Measurements from ENCODE around the gene VAPB.

The VAPB gene

GRCh38 chr20:58473453-58474425, 84.7 kb downstream of the VAPB start:
- no peak overlapping the region for H3K9ac ChIP-seq (ENCODE audit: low read length)
- H3K36me3 ChIP-seq (ENCODE audit: control insufficient read depth, insufficient read depth, low read length): no peaks in the 10 kb centered on the region
- H3K9me3 ChIP-seq (ENCODE audit: control insufficient read depth, insufficient read depth, low read depth, low read length): peaks cover 15% of the 10 kb centered on the region
- no peak overlapping the region for H3K4me3 ChIP-seq (ENCODE audit: low read depth, low read length)
- no peak overlapping the region for H3K27ac ChIP-seq (ENCODE audit: low read depth, low read length)
- H3K4me1 ChIP-seq (ENCODE audit: control insufficient read depth, insufficient read depth, low read length): no peaks in the 10 kb centered on the region
- no peaks in the 10 kb centered on the region for H3K27me3 ChIP-seq (ENCODE audit: control insufficient read depth, insufficient read depth, low read length)

- H3K27ac ChIP-seq (ENCODE audit: low read depth, low read length): no peak overlapping the region
- no peak overlapping the region for H3K4me3 ChIP-seq (ENCODE audit: low read depth, low read length)
- no peaks in the 10 kb centered on the region for H3K27me3 ChIP-seq (ENCODE audit: control insufficient read depth, insufficient read depth, low read length)
- no peak overlapping the region for H3K9ac ChIP-seq (ENCODE audit: low read length)
- H3K4me1 ChIP-seq (ENCODE audit: control insufficient read depth, insufficient read depth, low read length): no peaks in the 10 kb centered on the region
- H3K36me3 ChIP-seq (ENCODE audit: control insufficient read depth, insufficient read depth, low read length): no peaks in the 10 kb centered on the region
- peaks cover 17% of the 10 kb centered on the region for H3K9me3 ChIP-seq (ENCODE audit: control insufficient read depth, insufficient read depth, low read depth, low read length)
Observed at GRCh38 chr20:58475466-58475865, 86.4 kb downstream of the VAPB start.

- no peak overlapping the region for H3K27ac ChIP-seq (ENCODE audit: low read depth, low read length)
- H3K9ac ChIP-seq (ENCODE audit: low read length): no peak overlapping the region
- peaks cover 17% of the 10 kb centered on the region for H3K9me3 ChIP-seq (ENCODE audit: control insufficient read depth, insufficient read depth, low read depth, low read length)
- peaks cover 12% of the 10 kb centered on the region for H3K4me1 ChIP-seq (ENCODE audit: control insufficient read depth, insufficient read depth, low read length)
- H3K36me3 ChIP-seq (ENCODE audit: control insufficient read depth, insufficient read depth, low read length): no peaks in the 10 kb centered on the region
- H3K4me3 ChIP-seq (ENCODE audit: low read depth, low read length): no peak overlapping the region
- no peaks in the 10 kb centered on the region for H3K27me3 ChIP-seq (ENCODE audit: control insufficient read depth, insufficient read depth, low read length)
Observed at GRCh38 chr20:58478141-58478805, 89.2 kb downstream of the VAPB start.

- no peak overlapping the region for H3K9ac ChIP-seq (ENCODE audit: low read length)
- no peaks in the 10 kb centered on the region for H3K27me3 ChIP-seq (ENCODE audit: control insufficient read depth, insufficient read depth, low read length)
- H3K9me3 ChIP-seq (ENCODE audit: control insufficient read depth, insufficient read depth, low read depth, low read length): peaks cover 17% of the 10 kb centered on the region
- H3K36me3 ChIP-seq (ENCODE audit: control insufficient read depth, insufficient read depth, low read length): no peaks in the 10 kb centered on the region
- H3K27ac ChIP-seq (ENCODE audit: low read depth, low read length): no peak overlapping the region
- H3K4me3 ChIP-seq (ENCODE audit: low read depth, low read length): no peak overlapping the region
- peaks cover 12% of the 10 kb centered on the region for H3K4me1 ChIP-seq (ENCODE audit: control insufficient read depth, insufficient read depth, low read length)
Observed at GRCh38 chr20:58479726-58480440, 90.9 kb downstream of the VAPB start.

- Histone ChIP-seq H3K9me3 (ENCODE audit: control insufficient read depth, insufficient read depth, low read depth, low read length) (peaks cover 24% of the 10 kb centered on the region), H3K9ac (ENCODE audit: low read length) (no peak overlapping the region), H3K27ac (ENCODE audit: low read depth, low read length) (no peak overlapping the region), H3K4me3 (ENCODE audit: low read depth, low read length) (no peak overlapping the region), H3K4me1 (ENCODE audit: control insufficient read depth, insufficient read depth, low read length) (peaks cover 12% of the 10 kb centered on the region), H3K27me3 (ENCODE audit: control insufficient read depth, insufficient read depth, low read length) (no peaks in the 10 kb centered on the region), H3K36me3 (ENCODE audit: control insufficient read depth, insufficient read depth, low read length) (no peaks in the 10 kb centered on the region)
Observed at GRCh38 chr20:58480551-58481336, 91.7 kb downstream of the VAPB start.

- no peaks in the 10 kb centered on the region for H3K36me3 ChIP-seq (ENCODE audit: control insufficient read depth, insufficient read depth, low read length)
- no peak overlapping the region for H3K27ac ChIP-seq (ENCODE audit: low read depth, low read length)
- H3K4me1 ChIP-seq (ENCODE audit: control insufficient read depth, insufficient read depth, low read length): peaks cover 12% of the 10 kb centered on the region
- peaks cover 32% of the 10 kb centered on the region for H3K9me3 ChIP-seq (ENCODE audit: control insufficient read depth, insufficient read depth, low read depth, low read length)
- H3K4me3 ChIP-seq (ENCODE audit: low read depth, low read length): 0 out of 2 replicates have a peak overlapping the region, but pooled peaks have one; percentile 33
- H3K9ac ChIP-seq (ENCODE audit: low read length): peak overlapping the region; percentile 40
- H3K27me3 ChIP-seq (ENCODE audit: control insufficient read depth, insufficient read depth, low read length): no peaks in the 10 kb centered on the region
Observed at GRCh38 chr20:58481481-58482021, 92.5 kb downstream of the VAPB start.

- Histone ChIP-seq H3K27me3 (ENCODE audit: control insufficient read depth, insufficient read depth, low read length) (no peaks in the 10 kb centered on the region), H3K9me3 (ENCODE audit: control insufficient read depth, insufficient read depth, low read depth, low read length) (peaks cover 28% of the 10 kb centered on the region), H3K27ac (ENCODE audit: low read depth, low read length) (no peak overlapping the region), H3K36me3 (ENCODE audit: control insufficient read depth, insufficient read depth, low read length) (no peaks in the 10 kb centered on the region), H3K9ac (ENCODE audit: low read length) (no peak overlapping the region), H3K4me1 (ENCODE audit: control insufficient read depth, insufficient read depth, low read length) (peaks cover 12% of the 10 kb centered on the region), H3K4me3 (ENCODE audit: low read depth, low read length) (no peak overlapping the region)
Observed at GRCh38 chr20:58482416-58482815, 93.4 kb downstream of the VAPB start.

GRCh38 chr20:58483051-58483450, 94.0 kb downstream of the VAPB start:
- no peak overlapping the region for H3K9ac ChIP-seq (ENCODE audit: low read length)
- no peak overlapping the region for H3K4me3 ChIP-seq (ENCODE audit: low read depth, low read length)
- no peak overlapping the region for H3K27ac ChIP-seq (ENCODE audit: low read depth, low read length)

GRCh38 chr20:58483470-58483869, 94.4 kb downstream of the VAPB start:
- Histone ChIP-seq H3K27ac (ENCODE audit: low read depth, low read length) (no peak overlapping the region), H3K9ac (ENCODE audit: low read length) (no peak overlapping the region), H3K4me3 (ENCODE audit: low read depth, low read length) (no peak overlapping the region), H3K9me3 (ENCODE audit: control insufficient read depth, insufficient read depth, low read depth, low read length) (peaks cover 30% of the 10 kb centered on the region), H3K36me3 (ENCODE audit: control insufficient read depth, insufficient read depth, low read length) (no peaks in the 10 kb centered on the region), H3K4me1 (ENCODE audit: control insufficient read depth, insufficient read depth, low read length) (peaks cover 12% of the 10 kb centered on the region), H3K27me3 (ENCODE audit: control insufficient read depth, insufficient read depth, low read length) (no peaks in the 10 kb centered on the region)

More at GRCh38 chr20:58483051-58483450, 94.0 kb downstream of the VAPB start:
- Histone ChIP-seq H3K9me3 (ENCODE audit: control insufficient read depth, insufficient read depth, low read depth, low read length) (peaks cover 32% of the 10 kb centered on the region), H3K36me3 (ENCODE audit: control insufficient read depth, insufficient read depth, low read length) (no peaks in the 10 kb centered on the region), H3K27me3 (ENCODE audit: control insufficient read depth, insufficient read depth, low read length) (no peaks in the 10 kb centered on the region), H3K4me1 (ENCODE audit: control insufficient read depth, insufficient read depth, low read length) (peaks cover 12% of the 10 kb centered on the region)

- H3K27ac ChIP-seq (ENCODE audit: low read depth, low read length): no peak overlapping the region
- peaks cover 27% of the 10 kb centered on the region for H3K9me3 ChIP-seq (ENCODE audit: control insufficient read depth, insufficient read depth, low read depth, low read length)
- H3K36me3 ChIP-seq (ENCODE audit: control insufficient read depth, insufficient read depth, low read length): no peaks in the 10 kb centered on the region
- H3K9ac ChIP-seq (ENCODE audit: low read length): no peak overlapping the region
- H3K27me3 ChIP-seq (ENCODE audit: control insufficient read depth, insufficient read depth, low read length): no peaks in the 10 kb centered on the region
- peaks cover 12% of the 10 kb centered on the region for H3K4me1 ChIP-seq (ENCODE audit: control insufficient read depth, insufficient read depth, low read length)
- no peak overlapping the region for H3K4me3 ChIP-seq (ENCODE audit: low read depth, low read length)
Observed at GRCh38 chr20:58485393-58485792, 96.4 kb downstream of the VAPB start.
